ENCODE results near the gene IL24.

GRCh38 chr1:206923009-206923960 is 26.0 kb downstream of the IL24 start:
- TF ChIP-seq CTCF (conservative IDR thresholded peaks at IDR 0.05) (no peak), EZH2 (IDR thresholded peaks at IDR 0.05; ENCODE audit: low read depth) (no peak)

All from PC-9 (cell line).